ENCODE results near the gene MFSD11. TPM values are rescaled to one million over a fixed set of nuclear protein-coding genes. Genes with fewer than 3 reads are reported as not detected.
A peak's percentile ranks its signal among the peaks of the same experiment; 100 is the strongest.

The MFSD11 gene
- total and polyA plus RNA-seq, 8 donors: 23.6 to 38.4 (median 35.3) TPM

GRCh38 chr17:76700270-76700616 is 37.7 kb upstream of the MFSD11 start:
- Histone ChIP-seq H3K9me3 (no peaks in the 10 kb centered on the region), H3K4me1 (peaks cover 3 to 48% of the 10 kb centered on the region in 2 donors), H3K36me3 (no peaks in the 10 kb centered on the region), H3K4me3 (no peak overlapping the region), H3K27ac (peak overlapping the region; percentile 78 to 80), H3K27me3 (no peaks in the 10 kb centered on the region)
- DNase-seq (no peak), ATAC-seq (peak; percentile 7)
- intact Hi-C loops (cut with DNase I): no loop called here
- TF ChIP-seq CTCF (IDR thresholded peaks at IDR 0.05): no peak

- intact Hi-C loops (cut with DNase I): no loop called here
- Histone ChIP-seq H3K4me3 (no peak overlapping the region), H3K36me3 (no peaks in the 10 kb centered on the region), H3K27ac (peak overlapping the region; percentile 78 to 80), H3K4me1 (peaks cover 3 to 48% of the 10 kb centered on the region in 2 donors), H3K27me3 (no peaks in the 10 kb centered on the region), H3K9me3 (no peaks in the 10 kb centered on the region)
- peak in 2 of 4 donors; percentile 59 to 81 for DNase-seq
- TF ChIP-seq CTCF (IDR thresholded peaks at IDR 0.05): no peak
- ATAC-seq: peak; percentile 59
These were observed 37.1 kb upstream of the MFSD11 start for GRCh38 chr17:76700617-76701470.

GRCh38 chr17:76701471-76701967 is 36.4 kb upstream of the MFSD11 start:
- intact Hi-C loops (cut with DNase I): no loop called here
- Histone ChIP-seq H3K27me3 (no peaks in the 10 kb centered on the region), H3K9me3 (no peaks in the 10 kb centered on the region), H3K36me3 (no peaks in the 10 kb centered on the region), H3K27ac (peak overlapping the region; percentile 78 to 80), H3K4me3 (no peak overlapping the region), H3K4me1 (peaks cover 3 to 48% of the 10 kb centered on the region in 2 donors)
- no peak for DNase-seq
- no peak for TF ChIP-seq CTCF (IDR thresholded peaks at IDR 0.05)
- ATAC-seq: no peak

- Histone ChIP-seq H3K9me3 (no peaks in the 10 kb centered on the region), H3K4me1 (peaks cover 3 to 46% of the 10 kb centered on the region in 2 donors), H3K27ac (peak overlapping the region in 1 of 2 donors; percentile 78), H3K27me3 (no peaks in the 10 kb centered on the region), H3K36me3 (no peaks in the 10 kb centered on the region), H3K4me3 (no peak overlapping the region)
- DNase-seq (no peak), ATAC-seq (no peak)
- no peak for TF ChIP-seq CTCF (IDR thresholded peaks at IDR 0.05)
- intact Hi-C loops (cut with DNase I): no loop called here
These were observed 35.8 kb upstream of the MFSD11 start for GRCh38 chr17:76702076-76702475.

GRCh38 chr17:76702941-76703637 is 34.8 kb upstream of the MFSD11 start:
- DNase-seq (no peak), ATAC-seq (no peak)
- Histone ChIP-seq H3K27ac (no peak overlapping the region), H3K9me3 (no peaks in the 10 kb centered on the region), H3K36me3 (no peaks in the 10 kb centered on the region), H3K4me3 (no peak overlapping the region), H3K4me1 (peaks cover 10 to 44% of the 10 kb centered on the region in 2 donors), H3K27me3 (no peaks in the 10 kb centered on the region)
- intact Hi-C loops (cut with DNase I): no loop called here
- TF ChIP-seq CTCF (IDR thresholded peaks at IDR 0.05): no peak

Measured in left lung (tissue), 10 donors.